ENCODE data around the gene SIPA1L2.

The SIPA1L2 gene

GRCh38 chr1:232643251-232643650 is 13.3 kb upstream of the SIPA1L2 start:
- no peak for DNase-seq (ENCODE audit: low read depth)

DNA sequence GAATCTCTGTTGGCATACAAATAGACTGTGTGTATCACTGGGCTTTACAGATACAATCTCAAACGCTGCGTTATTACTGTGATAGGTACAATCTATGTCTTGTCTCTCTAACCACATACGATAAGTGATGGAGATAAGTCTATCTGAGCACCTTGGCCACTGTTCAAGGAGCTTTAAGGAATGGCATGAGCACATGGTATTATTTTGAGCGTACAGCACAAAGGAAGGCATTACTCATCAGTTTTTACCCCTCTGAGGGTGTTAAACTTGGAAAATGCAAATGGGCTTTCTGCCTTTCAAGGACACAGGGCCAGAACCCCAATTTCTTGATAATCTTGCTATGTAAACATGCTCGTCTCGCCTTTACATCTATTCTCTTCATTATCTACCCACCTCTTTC is 11.6 kb upstream of the SIPA1L2 start:
- no peak for DNase-seq (ENCODE audit: low read depth)

GRCh38 chr1:232636799-232637198 is 6.9 kb upstream of the SIPA1L2 start:
- no peak for DNase-seq (ENCODE audit: low read depth)

GRCh38 chr1:232635778-232636356 is 5.9 kb upstream of the SIPA1L2 start:
- DNase-seq (ENCODE audit: low read depth), result peak; percentile 71

- DNase-seq (ENCODE audit: low read depth), result no peak
Observed at GRCh38 chr1:232635279-232635678, 5.3 kb upstream of the SIPA1L2 start.

DNA sequence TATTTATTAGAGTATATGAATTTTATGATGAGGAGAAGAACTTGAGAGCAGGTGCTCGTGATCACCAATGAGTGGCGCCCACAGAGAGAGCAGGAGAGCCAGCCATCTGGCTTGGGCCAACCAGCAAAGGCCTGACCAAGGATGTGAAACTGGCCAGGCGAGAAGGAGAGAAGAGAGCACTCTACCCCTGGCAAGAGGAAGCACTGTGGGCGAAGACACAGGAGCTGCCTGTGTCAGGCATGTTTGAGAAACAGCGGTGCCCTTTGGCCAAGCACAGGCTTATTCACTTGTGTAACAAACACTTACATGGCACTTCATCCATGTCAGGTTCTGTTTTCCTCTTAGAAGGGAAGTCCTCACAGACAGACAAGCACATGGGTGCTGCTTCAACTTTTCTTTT is 4.2 kb upstream of the SIPA1L2 start:
- no peak for DNase-seq (ENCODE audit: low read depth)

GRCh38 chr1:232630894-232631195 is 912 bp upstream of the SIPA1L2 start:
- DNase-seq (ENCODE audit: low read depth), result no peak

- DNase-seq (ENCODE audit: low read depth), result peak; percentile 20
Observed at GRCh38 chr1:232629250-232630046, 485 bp downstream of the SIPA1L2 start.

GRCh38 chr1:232628335-232629249 is 1.3 kb downstream of the SIPA1L2 start:
- peak; percentile 45 for DNase-seq (ENCODE audit: low read depth)

DNA sequence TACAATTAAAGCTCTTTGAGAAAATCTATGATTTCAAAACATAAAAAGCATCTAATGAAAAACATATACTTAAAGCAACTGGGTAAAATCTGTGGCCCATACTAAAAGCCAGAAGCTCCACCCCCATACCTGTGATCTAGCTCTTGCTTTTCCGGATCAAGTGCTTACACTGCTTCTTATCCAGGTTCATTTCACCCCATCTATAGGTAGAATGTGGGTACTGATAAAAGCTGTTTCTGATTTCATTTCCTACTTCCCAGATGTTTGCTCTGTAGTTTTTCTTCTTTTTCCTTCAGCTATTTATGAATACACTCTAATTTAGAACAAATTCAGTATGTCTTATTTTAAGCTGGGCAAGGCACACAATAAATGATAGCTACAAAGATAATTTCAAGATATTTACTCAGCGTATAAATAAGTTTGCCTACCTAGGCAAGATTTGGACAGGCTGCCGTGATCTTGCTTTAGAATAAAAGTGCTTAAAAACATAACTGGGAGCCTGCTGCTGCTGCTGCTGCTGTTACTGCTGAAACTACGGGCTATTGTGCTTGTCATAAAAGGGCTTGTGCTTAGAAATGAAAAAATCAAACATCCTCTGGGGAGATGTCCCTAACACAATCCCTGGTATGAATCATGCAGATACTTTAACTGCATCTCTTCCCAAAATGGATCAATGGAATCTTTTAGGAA is 2.1 kb downstream of the SIPA1L2 start:
- DNase-seq (ENCODE audit: low read depth), result peak; percentile 46

- no peak for DNase-seq (ENCODE audit: low read depth)
Observed at GRCh38 chr1:232627171-232627570, 2.8 kb downstream of the SIPA1L2 start.

DNA sequence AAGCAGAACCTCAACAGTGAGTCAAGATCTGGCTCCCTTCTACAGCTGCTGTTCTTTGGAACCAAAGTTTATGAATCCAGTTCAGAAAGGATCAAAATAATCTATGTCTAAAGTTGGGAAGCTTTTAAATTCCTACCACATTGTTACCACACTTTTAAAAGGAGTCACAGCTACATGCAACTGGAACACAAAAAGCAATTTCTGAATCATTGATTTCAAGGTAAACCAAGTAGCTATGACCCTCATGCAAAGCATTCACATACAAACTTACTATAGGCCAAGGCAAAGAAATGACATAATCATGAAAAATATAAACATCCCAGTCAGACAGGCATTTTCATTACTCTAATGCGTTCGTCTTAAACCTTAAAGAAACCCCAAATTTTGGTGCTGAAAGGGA is 3.5 kb downstream of the SIPA1L2 start:
- DNase-seq (ENCODE audit: low read depth), result no peak

DNA sequence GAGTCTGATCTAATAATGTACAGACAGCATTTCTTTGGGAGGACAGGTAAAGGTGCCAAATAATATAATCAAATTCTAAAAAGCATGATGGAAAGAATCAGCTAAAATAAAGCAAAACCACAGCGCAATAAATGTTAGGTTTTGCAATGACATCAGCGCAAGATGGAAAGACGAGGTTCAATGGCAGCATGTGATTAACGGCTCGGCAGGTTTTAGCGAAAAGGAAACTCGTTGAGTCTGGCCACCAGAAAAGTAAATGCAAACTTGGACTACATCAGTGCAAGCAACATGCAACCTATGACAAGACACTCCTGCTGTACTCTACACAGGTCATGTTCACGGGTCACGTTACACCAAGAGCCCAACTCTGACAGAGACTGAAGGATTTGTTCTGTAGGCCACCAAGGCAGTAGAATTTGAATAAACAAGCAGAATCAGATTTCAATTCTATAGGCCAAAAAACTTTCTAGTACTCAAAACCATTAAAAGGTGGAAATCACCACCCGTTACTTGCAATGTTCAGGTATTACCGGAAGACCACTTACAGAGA is 4.5 kb downstream of the SIPA1L2 start:
- no peak for DNase-seq (ENCODE audit: low read depth)

GRCh38 chr1:232624546-232625281 is 5.2 kb downstream of the SIPA1L2 start:
- no peak for DNase-seq (ENCODE audit: low read depth)

GRCh38 chr1:232622981-232623380 is 7.0 kb downstream of the SIPA1L2 start:
- no peak for DNase-seq (ENCODE audit: low read depth)

DNA sequence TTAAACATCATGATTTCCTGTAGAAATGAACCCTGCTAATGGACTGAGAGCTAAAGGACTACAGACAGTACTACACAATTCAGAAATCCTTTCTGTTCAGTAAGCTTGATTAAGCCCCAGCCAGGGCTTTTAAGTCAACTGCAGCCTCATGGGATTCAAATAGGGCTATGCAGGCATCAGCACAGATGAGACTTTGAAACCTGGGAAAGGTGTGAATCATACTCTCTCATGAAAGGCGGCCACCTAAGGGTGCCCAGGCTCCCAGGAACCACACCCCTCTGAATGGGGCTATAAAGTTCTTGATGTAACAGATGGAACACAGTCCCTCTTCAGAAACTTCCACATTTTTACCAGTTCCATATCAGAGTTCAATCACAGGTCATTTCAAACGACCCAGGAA is 7.6 kb downstream of the SIPA1L2 start:
- DNase-seq (ENCODE audit: low read depth), result no peak

- no peak for DNase-seq (ENCODE audit: low read depth)
Observed at GRCh38 chr1:232621050-232621449, 8.9 kb downstream of the SIPA1L2 start.

DNA sequence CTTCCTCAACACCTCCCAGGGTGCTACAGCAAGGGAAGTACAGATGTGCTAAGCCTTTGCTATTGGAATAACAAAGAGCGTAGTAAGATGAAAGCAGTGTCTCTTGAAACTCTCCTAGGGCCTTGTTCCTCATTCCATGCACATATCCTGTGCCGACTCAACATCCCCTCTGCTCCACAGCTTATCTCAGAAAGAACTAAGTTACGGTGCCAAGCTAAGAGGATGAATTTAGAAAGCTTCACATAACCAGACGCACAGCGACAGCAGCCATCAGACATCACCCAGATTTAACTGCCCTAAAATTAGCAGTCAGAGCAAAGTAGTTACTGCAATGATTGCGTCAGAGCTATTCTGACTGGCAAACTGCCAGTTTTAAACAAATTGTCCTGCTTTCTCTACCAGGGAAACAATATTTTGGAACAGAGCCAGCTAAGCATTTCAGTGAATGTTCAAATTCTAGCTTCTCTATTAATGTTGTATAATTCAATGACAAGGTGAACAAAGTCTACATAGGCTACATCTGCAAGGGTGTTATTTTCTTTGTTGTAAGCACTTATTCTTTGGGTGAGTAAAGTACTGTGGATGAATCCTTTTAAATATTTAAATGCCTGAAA is 9.5 kb downstream of the SIPA1L2 start:
- DNase-seq (ENCODE audit: low read depth), result no peak

DNA sequence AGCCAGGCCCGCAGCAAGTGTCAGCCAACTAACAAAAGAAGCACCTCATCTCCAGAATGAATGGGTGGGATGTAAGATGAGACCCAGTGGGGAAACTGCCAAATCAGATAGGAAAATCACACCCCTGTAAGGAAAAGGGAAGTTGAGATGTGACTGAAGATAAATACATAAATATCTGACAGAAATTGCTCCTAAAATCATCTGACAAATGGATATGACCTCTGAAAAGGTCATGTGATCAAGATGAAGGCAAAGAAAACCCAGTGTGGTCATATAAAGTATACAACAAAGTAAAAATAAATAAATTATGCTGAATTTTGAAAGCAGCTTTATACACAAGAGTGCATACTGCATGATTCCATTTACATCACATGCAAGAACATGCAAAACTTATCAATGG is 12.7 kb downstream of the SIPA1L2 start:
- DNase-seq (ENCODE audit: low read depth), result no peak

DNA sequence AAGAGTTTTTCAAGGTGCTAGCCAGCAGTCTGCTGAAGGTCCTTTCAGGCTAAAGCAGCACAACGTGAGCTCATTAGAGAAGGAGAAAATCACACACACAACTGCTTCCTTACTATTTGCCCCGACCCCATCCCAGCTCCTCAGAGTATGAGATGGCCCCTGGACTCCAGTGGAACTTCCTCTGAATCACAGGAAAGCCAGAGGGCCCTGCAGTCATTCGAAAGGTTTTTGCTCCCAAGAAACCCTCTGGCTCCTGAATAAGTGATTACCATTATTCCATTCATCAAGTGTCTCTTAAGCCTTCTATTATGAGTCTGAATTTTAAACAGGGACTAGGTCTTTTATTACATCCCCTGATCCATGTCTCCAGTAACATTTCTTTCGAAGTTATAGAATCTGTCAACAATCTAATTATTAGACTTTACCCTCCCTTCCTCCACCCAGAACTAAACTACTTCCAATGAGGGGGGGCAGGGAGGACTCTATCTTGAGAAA is 14.6 kb downstream of the SIPA1L2 start:
- no peak for DNase-seq (ENCODE audit: low read depth)

DNA sequence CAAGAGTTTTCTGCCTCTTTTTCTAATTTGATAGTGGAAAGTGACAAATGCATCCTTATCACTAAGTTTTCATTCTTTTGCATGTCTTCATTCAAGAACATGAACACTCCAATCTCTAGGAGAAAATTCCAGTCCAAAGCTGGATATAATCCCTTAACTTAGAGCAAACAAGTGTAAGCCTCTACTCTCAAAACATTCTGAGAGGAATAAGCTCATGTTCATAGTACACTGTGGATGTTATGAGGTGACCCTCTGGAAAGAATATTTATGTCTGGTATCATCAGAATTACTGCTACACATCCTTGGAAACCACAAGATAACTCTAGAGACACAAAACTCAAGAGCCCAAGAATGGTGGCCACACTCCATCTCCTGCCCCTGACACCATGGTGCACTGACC is 15.1 kb downstream of the SIPA1L2 start:
- DNase-seq (ENCODE audit: low read depth), result no peak
